Measurements from ENCODE around the gene ARPC1B.
"Not testable (repeated sequence)": the region's sequence is repeated elsewhere in the genome, so short reads cannot be mapped to it uniquely, and the experiment has no call there.

ARPC1B gene

GRCh38 chr7:99374111-99375064, at the start of gene ARPC1B:
TSS of gene ARPC1B (plus strand) at chr7:99374730. CDS start at chr7:99385715, 10,985 bp downstream.
- DNase-seq (ENCODE audit: low read depth), result peak; percentile 80

DNA sequence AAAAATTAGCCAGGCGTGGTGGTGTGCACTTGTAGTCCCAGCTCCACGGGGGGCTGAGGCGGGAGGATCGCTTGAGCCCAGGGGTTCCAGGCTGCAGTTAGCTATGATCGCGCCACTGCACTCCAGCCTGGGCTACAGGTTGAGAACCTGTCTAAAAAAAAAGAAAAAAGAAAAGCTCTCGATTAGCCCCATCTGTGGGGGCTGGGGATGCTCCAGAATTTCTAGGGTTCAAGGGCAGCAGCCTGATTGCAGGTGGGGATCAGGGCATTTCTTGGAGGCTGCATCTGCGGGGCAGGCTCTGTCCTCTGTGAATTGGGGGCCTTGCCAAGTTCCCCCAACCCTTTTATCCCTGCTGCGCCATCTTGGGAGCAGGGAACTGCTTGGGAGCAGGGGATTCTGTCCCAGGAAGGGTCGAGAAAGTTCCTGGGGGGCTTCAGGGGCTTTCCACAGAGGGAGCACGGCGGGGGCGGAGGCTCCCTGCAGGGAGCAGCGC, 49.5 kb upstream of the ARPC1B start:
- DNase-seq (ENCODE audit: low read depth), result no peak

- DNase-seq (ENCODE audit: low read depth), result peak; percentile 93
Measured at GRCh38 chr7:99325592-99326407, 48.7 kb upstream of the ARPC1B start, which contains the start of gene ARPC1A. TSS of gene ARPC1A (plus strand) at chr7:99325898. CDS start at chr7:99333354, 7,456 bp downstream.

DNA sequence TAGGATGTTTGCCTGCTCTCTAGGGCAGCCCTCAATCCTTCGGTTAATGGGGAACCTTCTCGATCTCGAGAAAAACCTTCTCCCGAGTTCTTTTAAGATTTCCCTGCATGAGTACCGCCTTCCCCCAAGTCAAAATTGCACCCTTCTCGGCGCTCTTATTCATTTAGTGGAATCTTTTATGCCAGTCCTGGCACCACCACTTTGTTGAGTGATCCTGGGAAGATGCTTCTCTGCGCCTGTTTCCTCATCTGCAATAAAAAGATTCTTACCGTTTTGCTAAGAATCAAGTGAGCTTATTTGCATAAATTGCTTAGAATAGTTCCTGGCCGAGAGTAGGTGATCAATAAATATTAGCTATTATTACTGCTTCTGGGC, 48.1 kb upstream of the ARPC1B start:
- DNase-seq (ENCODE audit: low read depth), result peak; percentile 7

DNA sequence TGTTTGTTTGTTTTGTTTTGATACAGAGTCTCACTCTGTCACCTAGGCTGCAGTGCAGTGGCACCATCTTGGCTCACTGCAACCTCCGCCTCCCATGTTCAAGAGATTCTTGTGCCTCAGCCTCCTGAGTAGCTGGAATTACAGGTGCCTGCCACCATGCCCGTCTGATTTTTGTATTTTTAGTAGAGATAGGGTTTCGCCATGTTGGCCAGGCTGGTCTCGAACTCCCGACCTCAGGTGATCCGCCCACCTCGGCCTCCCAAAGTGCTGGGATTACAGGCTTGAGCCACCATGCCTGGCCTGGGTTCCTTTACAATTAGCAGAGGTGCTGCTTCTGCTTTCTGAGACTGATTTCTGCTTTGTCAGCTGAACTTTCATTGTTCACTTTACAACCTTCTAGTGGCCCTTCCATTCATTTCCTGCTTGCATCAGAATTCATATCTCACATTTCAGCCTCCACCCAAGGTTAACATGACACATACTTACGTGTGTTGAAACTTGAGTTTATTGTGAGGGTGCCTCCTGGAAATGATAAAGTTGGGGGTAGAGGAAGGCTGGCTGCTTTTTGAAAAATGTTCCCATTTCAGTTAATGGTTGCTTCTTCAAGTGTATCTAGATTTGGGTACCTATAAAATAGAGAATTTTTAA, 44.1 kb upstream of the ARPC1B start:
- DNase-seq (ENCODE audit: low read depth), result peak; percentile 85

DNA sequence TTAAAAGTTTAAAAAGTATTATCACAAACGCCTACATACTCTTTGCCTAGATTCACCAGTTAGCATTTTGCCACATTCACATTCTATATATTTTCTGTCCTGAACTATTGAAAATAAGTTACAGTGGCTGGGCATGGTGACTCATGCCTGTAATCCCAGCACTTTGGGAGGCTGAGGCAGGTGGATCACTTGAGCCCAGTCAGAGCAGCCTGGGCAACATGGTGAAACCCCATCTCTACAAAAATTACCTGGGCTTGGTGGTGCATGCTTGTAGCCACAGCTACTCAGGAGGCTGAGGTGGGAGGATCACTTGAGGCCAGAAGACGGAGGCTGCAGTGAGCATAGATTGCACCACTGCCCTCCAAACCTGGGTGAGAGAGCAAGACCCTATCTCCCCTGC, 43.5 kb upstream of the ARPC1B start:
- DNase-seq (ENCODE audit: low read depth), result peak; percentile 28

- no peak for DNase-seq (ENCODE audit: low read depth)
Measured at GRCh38 chr7:99339595-99339994, 34.9 kb upstream of the ARPC1B start.

- DNase-seq (ENCODE audit: low read depth), result peak; percentile 63
Measured at GRCh38 chr7:99340659-99341058, 33.9 kb upstream of the ARPC1B start.

DNA sequence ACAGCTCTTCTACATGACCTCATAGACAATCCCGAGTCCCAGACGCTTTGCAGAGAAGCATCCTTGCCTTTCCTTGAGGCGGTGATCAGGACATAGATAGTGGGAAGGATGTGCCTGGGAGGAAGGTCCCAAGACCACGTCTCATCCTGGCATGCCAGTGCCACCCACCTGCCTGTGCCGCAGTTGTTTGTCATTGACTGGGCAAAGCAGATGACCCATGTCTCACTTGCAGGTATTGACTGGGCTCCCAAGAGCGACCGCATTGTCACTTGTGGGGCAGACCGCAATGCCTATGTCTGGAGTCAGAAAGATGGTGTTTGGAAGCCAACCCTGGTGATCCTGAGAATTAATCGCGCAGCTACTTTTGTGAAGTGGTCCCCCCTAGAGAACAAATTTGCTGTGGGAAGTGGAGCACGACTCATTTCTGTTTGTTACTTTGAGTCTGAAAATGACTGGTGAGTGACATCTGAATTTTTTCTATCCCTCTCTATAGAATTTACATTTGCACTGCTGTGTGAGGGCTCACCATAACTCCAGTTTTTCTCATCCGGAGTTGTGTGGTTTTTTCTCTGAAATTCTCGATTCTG, 30.4 kb upstream of the ARPC1B start:
- DNase-seq (ENCODE audit: low read depth), result no peak

DNA sequence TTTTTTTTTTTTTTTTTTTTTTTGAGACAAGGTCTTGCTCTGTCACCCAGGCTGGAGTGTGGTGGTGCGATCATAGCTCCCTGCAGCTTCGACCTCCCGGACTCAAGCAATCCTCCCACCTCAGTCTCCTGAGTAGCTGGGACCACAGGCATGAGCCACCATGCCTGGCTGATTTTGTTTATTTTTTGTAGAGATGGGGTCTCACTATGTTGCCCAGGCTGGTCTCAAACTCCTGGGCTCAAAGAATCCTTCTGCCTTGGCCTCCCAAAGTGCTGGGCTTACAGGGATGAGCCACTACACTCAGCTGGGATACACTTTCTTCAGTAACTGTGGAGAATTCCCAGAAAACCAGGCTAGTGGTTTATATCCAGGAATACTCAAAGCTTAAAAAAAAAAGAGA, 23.9 kb upstream of the ARPC1B start:
- DNase-seq (ENCODE audit: low read depth), result not testable (repeated sequence)

DNA sequence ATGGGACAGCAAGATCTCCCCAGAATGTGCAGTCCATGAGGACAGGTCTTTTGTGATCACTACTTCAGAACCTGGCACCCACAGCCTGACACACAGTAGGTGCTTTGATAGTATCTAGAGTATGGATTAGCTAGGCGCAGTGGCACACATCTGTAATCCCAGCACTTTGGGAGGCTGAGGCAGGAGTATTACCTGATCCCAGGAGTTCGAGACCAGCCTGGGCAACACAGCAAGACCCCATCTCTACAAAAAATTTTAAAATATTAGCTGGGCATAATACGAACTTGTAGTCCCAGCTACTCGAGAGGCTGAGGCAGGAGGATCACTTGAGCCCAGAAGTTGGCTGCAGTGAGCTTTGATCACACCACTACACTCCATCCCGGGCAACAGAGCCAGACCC, 22.3 kb upstream of the ARPC1B start:
- no peak for DNase-seq (ENCODE audit: low read depth)

GRCh38 chr7:99355098-99355497, 19.4 kb upstream of the ARPC1B start:
- no peak for DNase-seq (ENCODE audit: low read depth)

DNA sequence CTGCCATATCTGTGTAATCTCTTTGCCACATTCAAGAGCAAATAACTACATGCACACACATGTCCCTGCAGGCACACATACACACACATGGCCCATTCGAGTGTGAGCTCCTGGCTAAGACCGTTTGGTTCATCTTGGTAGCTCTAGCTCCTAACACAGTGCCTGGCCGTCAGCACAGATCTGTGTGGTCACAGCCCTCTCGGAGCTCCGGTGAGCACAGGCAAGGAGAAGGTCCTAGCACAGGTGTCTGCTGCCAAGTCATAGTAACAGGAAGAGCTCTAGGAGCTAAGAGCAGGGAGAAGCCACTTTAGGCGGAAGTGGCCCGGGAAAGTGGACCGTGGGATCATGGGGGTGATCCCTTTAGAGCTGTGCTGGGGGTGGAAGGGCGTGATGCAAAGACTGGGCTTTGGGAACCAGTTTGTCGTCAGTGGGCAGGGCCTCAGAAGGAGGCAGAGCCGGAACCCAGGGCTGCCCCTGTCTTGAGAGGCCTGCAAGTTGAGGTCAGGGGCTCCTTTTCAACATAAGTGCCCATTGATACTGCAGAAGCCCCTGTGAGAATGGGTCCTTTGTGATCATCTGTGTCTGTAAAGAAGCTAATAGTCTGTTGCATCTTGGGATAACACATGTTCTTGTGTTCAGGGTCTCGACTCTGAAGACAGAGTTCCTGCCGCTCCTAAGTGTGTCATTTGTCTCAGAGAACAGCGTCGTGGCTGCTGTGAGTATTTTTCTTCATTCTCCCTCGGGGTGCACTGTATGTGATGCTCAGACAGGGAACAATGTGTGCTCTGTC, 16.6 kb upstream of the ARPC1B start:
- no peak for DNase-seq (ENCODE audit: low read depth)

GRCh38 chr7:99358521-99358920, 16.0 kb upstream of the ARPC1B start:
- DNase-seq (ENCODE audit: low read depth), result not testable (repeated sequence)

DNA sequence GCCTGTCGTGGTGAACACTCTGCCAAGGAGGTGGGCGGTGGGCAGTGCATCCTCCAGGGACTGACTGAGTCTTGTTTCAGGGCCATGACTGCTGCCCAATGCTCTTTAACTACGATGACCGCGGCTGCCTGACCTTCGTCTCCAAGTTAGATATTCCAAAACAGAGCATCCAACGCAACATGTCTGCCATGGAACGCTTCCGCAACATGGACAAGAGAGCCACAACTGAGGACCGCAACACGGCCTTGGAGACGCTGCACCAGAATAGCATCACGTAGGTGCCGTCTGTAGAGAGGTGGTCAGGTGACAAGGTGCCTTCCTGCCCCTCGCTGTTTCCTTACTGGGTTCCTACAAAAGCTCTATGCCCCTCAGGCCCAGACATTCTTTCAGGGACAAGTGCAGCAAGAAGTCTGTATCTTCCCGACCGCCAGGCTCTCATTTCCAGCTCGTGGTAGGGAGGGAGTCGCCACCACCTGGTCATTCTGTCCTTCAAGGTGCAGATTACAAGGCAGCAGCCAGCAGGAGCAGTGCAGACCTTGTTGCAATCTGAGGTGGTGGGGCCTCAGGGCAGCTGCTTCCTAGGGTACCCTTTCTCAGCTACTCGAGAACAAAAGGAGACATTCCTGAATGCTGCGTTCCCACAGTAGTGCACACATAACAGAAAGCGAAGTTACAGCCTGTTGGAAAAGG, 14.9 kb upstream of the ARPC1B start:
- DNase-seq (ENCODE audit: low read depth), result no peak

DNA sequence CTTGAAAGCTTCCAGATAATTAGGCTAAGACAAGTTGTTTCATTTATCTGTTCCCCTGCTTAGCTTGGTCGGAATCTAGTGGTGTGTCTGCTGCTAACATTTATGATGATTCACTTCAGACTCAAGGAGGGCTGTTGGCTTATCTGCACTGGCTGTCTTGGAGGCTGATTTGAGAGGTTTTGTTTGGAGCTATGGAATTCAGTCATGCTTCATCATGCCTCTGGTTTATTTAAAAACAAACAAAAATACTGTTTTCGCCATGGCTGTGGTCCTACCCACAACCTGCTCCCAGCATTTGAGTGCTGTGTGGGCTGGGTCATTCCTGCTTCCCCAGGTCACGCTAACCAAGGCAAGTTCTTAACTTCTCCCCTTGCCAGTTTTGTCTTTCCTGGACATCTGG, 11.7 kb upstream of the ARPC1B start:
- DNase-seq (ENCODE audit: low read depth), result peak; percentile 93

- peak; percentile 47 for DNase-seq (ENCODE audit: low read depth)
Measured at GRCh38 chr7:99363286-99363685, 11.2 kb upstream of the ARPC1B start.

- no peak for DNase-seq (ENCODE audit: low read depth)
Measured at GRCh38 chr7:99365318-99366141, 9.0 kb upstream of the ARPC1B start.

DNA sequence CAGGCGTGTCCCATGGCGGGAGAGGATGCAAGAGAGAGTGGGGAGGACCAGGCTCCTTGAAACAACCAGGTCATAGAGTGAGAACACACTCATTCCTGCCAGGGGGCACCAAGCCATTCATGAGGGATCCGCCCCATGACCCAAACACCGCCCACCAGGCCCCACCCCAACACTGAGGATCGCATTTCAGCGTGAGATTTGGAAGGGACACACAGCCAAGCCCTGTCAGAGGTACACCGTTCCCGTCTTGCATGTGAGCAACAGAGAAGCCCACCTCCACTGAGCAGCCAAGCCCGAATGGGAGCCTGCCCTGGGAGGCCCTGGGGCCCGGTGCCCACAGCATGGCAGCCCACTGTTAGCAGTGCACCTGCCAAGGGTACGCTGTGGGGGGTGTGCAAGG, 7.9 kb upstream of the ARPC1B start:
- DNase-seq (ENCODE audit: low read depth), result no peak

Data from EH (cell line).